ENCODE results near the gene PLCH2. TPM values are rescaled to one million over a fixed set of nuclear protein-coding genes. Genes with fewer than 3 reads are reported as not detected.
A peak's percentile ranks its signal among the peaks of the same experiment; 100 is the strongest.

Gene PLCH2
- total and polyA plus RNA-seq, 2 of the 13 experiments (the other 11 are each of a cell fraction or from before 2014, with no cell fraction given): 0.15 to 0.67 TPM

GRCh38 chr1:2529784-2530512, 53.9 kb downstream of the PLCH2 start, which contains the start of gene HES5 (continued):
- TF ChIP-seq HOXD1 (CRISPR knock-in tag; IDR thresholded peaks at IDR 0.05): no peak
- TF ChIP-seq TRAFD1 (CRISPR knock-in tag; IDR thresholded peaks at IDR 0.05; ENCODE audit: borderline replicate concordance): no peak
- TF ChIP-seq GATAD1 (CRISPR knock-in tag; IDR thresholded peaks at IDR 0.05): no peak
- TF ChIP-seq CSRNP1 (CRISPR knock-in tag; IDR thresholded peaks at IDR 0.05): no peak
- peak; percentile 2; the same call in 1 of the 2 replicates for TF ChIP-seq UBTF (CRISPR knock-in tag; IDR thresholded peaks at IDR 0.05)
- TF ChIP-seq ASH2L (IDR thresholded peaks at IDR 0.05; ENCODE audit: insufficient read length, low read depth, low read length): no peak
- no peak for TF ChIP-seq ISL2 (CRISPR knock-in tag; IDR thresholded peaks at IDR 0.05)
- no peak for TF ChIP-seq GRHL1 (CRISPR knock-in tag; conservative IDR thresholded peaks at IDR 0.05)
- TF ChIP-seq IRX3 (CRISPR knock-in tag; IDR thresholded peaks at IDR 0.05; ENCODE audit: borderline replicate concordance, low read depth): no peak

Measured in HepG2 (cell line).